Measurements from ENCODE around the gene NPY4R2.
"Not testable (repeated sequence)": the region's sequence is repeated elsewhere in the genome, so short reads cannot be mapped to it uniquely, and the experiment has no call there.

Gene NPY4R2

DNA sequence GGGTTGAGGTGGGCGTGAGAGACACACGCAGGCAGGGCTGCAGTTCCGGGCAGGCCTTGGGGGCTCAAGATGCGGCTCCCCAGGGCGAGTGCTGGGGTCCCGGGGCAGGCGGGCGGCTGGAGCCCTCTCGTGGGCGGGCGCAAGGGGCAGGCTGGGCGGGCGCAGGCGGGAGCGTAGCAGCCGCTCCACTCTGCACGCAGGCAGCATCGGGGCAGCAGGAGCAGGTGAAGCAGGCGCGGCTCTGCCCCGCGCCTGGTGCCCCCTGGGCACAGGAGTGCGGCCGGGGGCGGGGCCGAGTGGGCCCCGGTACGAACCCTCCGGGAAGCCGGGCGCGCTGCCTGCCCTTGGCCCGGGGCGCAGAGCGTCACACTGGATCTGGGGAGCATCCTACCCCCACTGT, at the start of gene NPY4R2:
Gene NPY4R2, plus strand, starts transcription at position 188 of the 400 bp plus-strand sequence. CDS start 3,326 bp downstream, outside the sequence.
- FAIRE-seq; DNase-seq (ENCODE audit: insufficient read length, low spot score): not testable (repeated sequence)

DNA sequence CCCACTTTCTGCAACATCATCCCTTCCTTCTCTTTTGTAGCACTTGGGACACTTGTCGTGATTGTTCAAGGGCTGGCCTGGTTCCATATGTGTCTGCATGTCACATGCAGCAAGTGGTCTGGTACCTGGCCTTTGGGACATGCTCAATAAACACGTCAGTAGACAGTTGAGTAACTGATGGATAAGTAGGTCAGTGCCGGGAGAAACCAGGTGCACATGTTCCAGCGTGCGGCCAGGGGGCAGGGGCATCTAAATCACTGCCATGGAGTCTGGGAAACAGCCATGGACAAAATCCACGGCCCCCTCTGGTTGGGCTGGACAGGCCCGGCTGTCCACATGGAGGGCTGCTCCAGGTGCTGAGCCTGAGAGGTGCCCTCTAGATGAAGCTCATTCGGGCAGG, 47.6 kb upstream of the NPY4R2 start:
- not testable (repeated sequence) for FAIRE-seq; DNase-seq (ENCODE audit: insufficient read length, low spot score)

DNA sequence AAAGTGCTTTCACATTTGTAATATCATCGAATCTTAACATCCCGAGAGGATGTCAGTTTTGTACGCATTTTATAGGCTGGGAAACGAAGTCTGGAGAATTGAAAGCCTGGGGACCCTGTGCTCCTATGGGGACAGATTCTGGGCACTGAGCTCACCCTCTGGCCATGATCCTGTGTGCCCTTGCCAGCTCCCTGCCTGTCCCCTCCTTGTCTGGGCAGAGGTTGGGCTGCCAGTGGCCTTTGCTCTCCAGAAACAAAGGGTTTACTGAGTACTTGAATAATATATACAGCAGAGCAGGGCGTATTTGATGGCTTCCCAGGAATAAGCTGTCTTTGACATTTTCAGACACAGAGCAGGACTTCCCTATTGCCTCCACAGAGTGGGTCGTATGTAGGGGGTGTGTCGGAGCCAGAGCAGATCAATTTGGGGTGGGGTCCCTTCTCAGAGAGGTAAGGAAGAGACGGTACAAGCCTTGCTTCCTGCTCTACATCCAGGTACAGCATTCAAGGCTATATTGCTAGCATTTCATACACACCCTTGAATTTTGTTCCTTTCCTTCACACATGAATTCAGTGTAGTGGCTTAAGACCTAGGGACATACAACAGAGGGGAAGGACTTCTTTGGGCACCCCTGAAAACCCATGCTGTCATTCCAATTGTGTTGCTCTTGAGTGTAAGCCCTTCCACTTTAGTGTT, 46.8 kb upstream of the NPY4R2 start:
- DNase-seq (ENCODE audit: insufficient read length, low spot score); FAIRE-seq: not testable (repeated sequence)

GRCh38 chr10:47872236-47872635, 46.2 kb upstream of the NPY4R2 start:
- not testable (repeated sequence) for DNase-seq (ENCODE audit: insufficient read length, low spot score); FAIRE-seq

DNA sequence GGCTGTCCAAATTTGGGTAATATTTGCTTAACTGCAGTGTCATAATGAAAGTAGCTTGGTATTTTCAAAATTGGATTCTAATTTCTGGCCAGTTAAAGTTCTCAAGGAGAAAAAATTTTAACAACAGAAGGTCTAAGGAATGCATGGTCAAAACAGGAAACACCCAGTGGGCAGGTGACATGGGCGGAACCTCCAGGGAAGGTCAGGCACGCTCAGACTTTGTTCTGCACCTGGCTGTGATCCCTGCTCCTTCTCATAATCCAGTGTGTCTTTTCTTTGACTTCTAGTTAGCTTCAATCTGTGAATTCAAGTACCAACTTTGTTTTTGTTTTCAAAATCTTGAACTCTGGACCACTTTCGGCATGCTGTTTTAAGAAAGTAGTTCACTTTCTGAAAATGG, 34.2 kb upstream of the NPY4R2 start:
- not testable (repeated sequence) for FAIRE-seq; DNase-seq (ENCODE audit: insufficient read length, low spot score)

DNA sequence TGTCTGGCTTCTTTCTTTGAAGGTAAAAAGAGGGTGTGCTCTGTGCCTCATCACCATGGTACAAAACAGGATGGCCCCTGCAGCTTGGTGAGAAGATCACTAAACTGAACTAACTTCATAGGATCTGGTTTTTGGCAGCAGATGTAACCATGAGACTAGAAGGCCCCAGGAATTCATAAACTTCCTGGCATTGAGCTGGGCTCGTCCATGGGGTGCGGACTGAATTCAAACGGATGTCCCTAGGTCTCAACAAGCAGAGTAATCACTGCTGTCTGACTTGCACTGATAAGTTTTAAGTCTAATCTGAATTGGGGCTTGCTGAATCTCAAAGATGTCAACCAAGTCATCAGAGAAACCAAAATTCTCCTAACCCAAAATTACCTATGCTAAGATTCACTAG, 33.5 kb upstream of the NPY4R2 start:
- not testable (repeated sequence) for FAIRE-seq; DNase-seq (ENCODE audit: insufficient read length, low spot score)

DNA sequence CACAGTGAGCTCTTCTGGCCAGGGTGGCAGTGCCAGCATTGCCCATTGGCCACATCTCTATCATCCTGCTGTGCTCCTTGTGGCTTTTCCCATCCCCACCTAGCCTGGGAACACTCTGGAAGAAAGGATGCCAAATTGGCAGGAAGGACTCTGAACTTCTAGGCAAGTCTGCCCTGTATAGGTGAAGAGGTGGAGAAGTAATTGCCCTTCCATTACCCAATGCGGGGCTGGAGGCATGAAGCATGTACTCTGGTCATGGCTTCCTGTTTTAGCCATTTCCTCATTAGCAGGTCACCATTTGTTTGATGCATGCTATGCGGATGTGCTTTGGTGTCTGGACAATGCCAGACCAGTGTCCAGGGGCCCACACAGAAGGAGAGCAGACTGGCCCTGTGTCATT, 32.1 kb upstream of the NPY4R2 start:
- not testable (repeated sequence) for FAIRE-seq

DNA sequence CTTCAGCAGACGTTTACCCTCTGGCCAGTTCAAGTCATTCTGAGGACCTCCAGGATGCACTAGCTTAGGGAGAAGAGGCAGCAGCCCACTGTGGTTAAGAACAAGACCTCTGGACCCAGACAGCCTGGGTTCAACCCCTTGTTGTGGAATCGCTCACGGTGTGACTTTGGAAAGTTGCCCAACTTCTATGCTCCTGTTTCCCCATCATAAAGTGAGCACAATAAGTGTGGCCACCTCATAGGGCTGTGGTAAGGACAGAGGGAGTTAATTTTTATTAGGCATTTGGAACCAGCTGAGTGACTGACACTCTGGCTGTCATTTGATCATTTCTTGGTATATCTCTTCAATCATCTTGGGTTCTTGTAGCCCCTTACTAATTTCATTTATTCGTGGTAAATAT, 31.6 kb upstream of the NPY4R2 start:
- not testable (repeated sequence) for DNase-seq (ENCODE audit: insufficient read length, low spot score); FAIRE-seq

More for the DNA sequence above, 32.1 kb upstream of the NPY4R2 start:
- not testable (repeated sequence) for DNase-seq (ENCODE audit: insufficient read length, low spot score)

GRCh38 chr10:47890737-47891136, 27.7 kb upstream of the NPY4R2 start:
- DNase-seq (ENCODE audit: insufficient read length, low spot score); FAIRE-seq: not testable (repeated sequence)

- FAIRE-seq; DNase-seq (ENCODE audit: insufficient read length, low spot score): not testable (repeated sequence)
These were observed 25.8 kb upstream of the NPY4R2 start for GRCh38 chr10:47892494-47893261.

DNA sequence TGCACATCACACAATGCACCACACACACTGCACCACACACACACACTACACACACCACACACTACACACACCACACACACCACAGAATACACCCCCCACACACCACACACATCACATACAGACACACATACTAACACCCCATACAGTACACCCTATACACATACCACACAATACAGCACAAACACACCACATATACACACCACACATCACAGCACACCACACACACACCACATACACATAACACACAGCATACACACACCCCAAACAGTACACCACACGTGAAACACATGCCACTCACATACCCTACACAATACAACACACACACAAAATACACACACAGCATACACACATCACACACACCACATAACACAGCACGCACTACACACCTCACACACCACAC, 23.9 kb upstream of the NPY4R2 start:
- FAIRE-seq; DNase-seq (ENCODE audit: insufficient read length, low spot score): not testable (repeated sequence)

DNA sequence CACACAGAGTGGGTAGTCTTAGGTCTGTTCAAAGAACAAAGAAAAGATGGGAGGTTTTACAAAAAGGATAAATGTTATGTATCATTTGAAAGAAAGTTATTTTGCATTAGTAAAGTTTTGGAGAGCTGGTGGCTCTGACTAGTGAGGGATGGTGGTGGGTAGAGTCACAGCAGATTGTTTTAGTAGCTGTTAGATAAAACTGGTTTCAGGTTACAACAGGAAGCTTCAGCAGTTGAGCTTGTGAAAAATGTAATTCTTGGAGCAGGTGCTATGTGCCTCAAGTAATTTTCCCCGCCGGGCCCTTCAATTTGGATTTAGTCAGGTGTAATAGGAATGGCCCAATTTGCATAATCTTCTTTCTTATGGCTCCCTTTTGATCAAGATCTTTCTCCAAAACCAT, 20.6 kb upstream of the NPY4R2 start:
- FAIRE-seq; DNase-seq (ENCODE audit: insufficient read length, low spot score): not testable (repeated sequence)

DNA sequence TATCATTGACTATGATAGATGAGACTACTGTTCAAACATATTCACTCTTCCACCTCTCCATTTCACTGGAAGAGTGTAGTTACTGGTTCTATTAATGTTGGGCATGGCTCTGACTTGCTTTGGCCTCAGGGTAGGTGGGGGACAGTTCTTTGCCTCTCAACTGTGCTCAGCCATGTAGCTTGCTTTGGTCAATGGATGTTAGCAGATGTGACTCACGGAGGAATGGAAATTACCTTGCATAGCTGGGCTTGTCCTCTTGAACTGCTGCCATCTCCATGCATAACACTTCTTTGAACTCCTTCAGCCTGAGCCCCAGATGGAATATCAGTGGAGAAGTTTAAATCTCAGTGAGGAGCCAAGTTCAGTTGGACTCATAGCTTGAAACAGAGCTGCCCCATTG, 9.1 kb upstream of the NPY4R2 start:
- not testable (repeated sequence) for DNase-seq (ENCODE audit: insufficient read length, low spot score); FAIRE-seq

DNA sequence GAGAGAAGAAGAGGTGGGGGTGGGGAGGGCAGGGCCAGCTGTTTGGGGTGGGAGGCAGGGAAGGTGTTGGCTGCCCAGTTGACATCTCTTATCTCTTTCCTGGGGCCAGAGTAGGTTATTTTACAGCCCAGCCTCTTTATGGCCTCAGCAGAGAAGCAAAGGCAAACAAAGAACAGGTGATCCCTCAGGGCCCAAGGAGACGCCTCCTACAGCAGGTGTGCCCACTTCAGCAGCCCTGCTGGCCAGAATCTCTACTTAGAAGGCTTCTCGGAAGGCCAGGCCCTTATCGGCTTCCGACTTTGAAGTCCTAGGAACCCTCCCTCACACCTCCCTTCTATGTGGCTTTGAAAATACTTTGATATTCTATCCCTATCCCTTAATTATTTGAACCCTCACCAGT, 8.0 kb upstream of the NPY4R2 start:
- FAIRE-seq; DNase-seq (ENCODE audit: insufficient read length, low spot score): not testable (repeated sequence)

- not testable (repeated sequence) for FAIRE-seq
These were observed 4.4 kb upstream of the NPY4R2 start for GRCh38 chr10:47914052-47914451.

DNA sequence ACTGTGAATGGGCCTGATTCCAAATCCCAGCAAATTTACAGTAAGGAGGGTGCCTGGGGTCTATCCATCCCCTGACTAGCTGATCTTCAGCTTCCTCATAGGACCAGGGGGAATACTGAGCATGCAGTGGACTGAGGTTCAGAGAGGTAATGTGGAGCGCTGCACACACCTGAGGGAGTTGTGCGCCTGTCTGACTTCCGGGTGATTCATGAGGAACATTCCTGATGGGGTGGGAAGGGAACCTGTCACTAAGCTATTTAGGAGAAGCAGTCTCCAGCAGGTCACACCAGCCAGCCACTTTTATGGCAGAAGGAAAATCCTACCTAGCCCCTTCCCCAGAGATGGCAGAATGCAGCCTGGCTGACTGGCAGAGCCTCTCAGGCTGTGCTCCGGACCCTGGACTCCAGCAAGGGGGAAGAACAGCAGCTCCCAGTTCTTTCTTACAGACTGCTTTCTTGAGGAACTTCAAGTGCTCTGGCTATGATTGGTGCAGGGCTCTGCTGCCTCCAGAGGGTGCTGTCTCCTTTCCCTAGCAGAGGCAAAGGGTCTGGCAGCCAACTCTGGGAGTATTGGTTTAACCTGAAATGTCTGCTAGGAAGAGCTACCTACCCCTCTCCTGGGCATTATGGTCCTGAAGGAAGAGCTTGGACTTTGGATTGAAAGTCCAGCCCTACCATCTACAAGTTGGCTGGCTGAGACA, 2.5 kb upstream of the NPY4R2 start:
- DNase-seq (ENCODE audit: insufficient read length, low spot score); FAIRE-seq: not testable (repeated sequence)

More at GRCh38 chr10:47914052-47914451, 4.4 kb upstream of the NPY4R2 start:
- not testable (repeated sequence) for DNase-seq (ENCODE audit: insufficient read length, low spot score)

DNA sequence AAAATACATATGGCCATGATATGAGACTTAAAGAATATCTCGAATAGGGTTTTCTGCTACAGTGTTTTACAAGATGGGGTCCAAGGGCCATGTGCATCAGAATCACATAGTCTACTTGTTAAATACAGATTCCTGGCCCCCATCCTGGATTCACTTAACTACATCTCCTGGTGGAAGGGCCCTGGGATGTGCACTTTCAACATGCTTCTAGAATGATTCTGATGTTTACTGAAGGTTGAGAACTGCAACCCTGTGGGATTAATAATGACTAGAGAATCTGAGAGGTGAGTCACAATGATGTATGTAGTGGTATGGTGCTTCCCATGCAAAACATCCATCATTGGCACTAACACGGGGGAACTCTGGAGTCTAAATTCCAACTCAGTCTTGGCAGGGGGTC, 2.1 kb downstream of the NPY4R2 start:
- not testable (repeated sequence) for DNase-seq (ENCODE audit: insufficient read length, low spot score); FAIRE-seq

DNA sequence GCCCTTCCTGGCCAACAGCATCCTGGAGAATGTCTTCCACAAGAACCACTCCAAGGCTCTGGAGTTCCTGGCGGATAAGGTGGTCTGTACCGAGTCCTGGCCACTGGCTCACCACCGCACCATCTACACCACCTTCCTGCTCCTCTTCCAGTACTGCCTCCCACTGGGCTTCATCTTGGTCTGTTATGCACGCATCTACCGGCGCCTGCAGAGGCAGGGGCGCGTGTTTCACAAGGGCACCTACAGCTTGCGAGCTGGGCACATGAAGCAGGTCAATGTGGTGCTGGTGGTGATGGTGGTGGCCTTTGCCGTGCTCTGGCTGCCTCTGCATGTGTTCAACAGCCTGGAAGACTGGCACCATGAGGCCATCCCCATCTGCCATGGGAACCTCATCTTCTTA, 4.0 kb downstream of the NPY4R2 start:
- FAIRE-seq; DNase-seq (ENCODE audit: insufficient read length, low spot score): not testable (repeated sequence)

GRCh38 chr10:47924628-47925027, 6.2 kb downstream of the NPY4R2 start:
- FAIRE-seq, result not testable (repeated sequence)

GRCh38 chr10:47927147-47927916, 8.9 kb downstream of the NPY4R2 start:
- not testable (repeated sequence) for FAIRE-seq; DNase-seq (ENCODE audit: insufficient read length, low spot score)

More at GRCh38 chr10:47924628-47925027, 6.2 kb downstream of the NPY4R2 start:
- DNase-seq (ENCODE audit: insufficient read length, low spot score), result not testable (repeated sequence)
